ENCODE data around the gene PLCB4. TPM values are rescaled to one million over a fixed set of nuclear protein-coding genes. Genes with fewer than 3 reads are reported as not detected.

PLCB4 gene
- total and polyA plus RNA-seq, 7 donors: 0.90 to 6.7 (median 2.1) TPM

DNA sequence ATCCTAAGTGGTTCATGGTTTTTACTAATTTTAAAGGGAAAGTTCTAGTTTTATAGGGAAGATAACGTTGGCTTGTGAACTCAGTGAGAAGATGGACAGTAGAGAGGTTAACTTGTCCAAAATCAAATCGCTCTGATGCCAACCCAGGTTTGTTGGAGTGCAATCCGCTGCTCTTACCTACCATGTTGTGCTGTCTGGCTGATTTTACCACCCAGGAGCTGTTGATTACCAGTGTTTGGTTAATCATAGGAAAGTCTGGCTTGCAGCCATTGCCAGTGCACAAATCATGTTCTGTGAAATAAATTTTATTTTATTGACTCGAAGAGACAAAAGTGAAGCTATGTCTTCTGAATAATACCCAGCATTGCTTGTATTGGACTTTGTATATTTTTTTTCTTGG, 92.4 kb downstream of the PLCB4 start:
- Histone ChIP-seq H3K27ac (no peak overlapping the region), H3K4me3 (no peak overlapping the region), H3K27me3 (ENCODE audit: insufficient read depth in 3 of 3, low read length in 2 of 3) (no peaks in the 10 kb centered on the region), H3K36me3 (ENCODE audit: insufficient read depth in 1 of 2, low read depth in 1 of 2) (no peaks in the 10 kb centered on the region), H3K4me1 (peaks cover 10% of the 10 kb centered on the region), H3K9me3 (no peaks in the 10 kb centered on the region)
- WGBS, 3 donors: 43 to 74% (median 46%) methylated on average over 4 of the region's 4 CpGs
- ATAC-seq (no peak), DNase-seq (no peak)
- intact Hi-C loops (cut with DNase I): no loop called here
- TF ChIP-seq, protein P1, sequence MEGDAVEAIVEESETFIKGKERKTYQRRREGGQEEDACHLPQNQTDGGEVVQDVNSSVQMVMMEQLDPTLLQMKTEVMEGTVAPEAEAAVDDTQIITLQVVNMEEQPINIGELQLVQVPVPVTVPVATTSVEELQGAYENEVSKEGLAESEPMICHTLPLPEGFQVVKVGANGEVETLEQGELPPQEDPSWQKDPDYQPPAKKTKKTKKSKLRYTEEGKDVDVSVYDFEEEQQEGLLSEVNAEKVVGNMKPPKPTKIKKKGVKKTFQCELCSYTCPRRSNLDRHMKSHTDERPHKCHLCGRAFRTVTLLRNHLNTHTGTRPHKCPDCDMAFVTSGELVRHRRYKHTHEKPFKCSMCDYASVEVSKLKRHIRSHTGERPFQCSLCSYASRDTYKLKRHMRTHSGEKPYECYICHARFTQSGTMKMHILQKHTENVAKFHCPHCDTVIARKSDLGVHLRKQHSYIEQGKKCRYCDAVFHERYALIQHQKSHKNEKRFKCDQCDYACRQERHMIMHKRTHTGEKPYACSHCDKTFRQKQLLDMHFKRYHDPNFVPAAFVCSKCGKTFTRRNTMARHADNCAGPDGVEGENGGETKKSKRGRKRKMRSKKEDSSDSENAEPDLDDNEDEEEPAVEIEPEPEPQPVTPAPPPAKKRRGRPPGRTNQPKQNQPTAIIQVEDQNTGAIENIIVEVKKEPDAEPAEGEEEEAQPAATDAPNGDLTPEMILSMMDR (IDR thresholded peaks at IDR 0.05): no peak

DNA sequence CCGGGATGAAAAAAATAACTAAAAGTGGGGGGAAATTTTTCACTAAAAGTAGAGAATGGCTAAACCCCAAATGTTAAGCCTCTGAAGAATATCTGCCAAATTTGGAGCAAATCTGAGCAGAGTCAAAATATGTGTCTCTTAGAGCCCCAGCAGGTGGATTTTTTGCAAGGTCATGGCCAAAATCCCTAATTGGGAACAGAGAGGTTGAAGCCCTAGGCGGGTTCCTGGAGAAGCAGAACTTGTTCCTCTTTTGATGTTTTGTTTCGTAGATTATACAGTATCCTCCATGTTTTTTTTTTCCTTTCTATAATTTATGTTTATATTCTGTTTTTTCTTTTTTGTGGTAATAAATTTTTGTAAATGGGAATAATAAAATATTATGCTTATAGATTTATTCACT, 94.4 kb downstream of the PLCB4 start:
- no peaks in the 10 kb centered on the region for H3K9me3 ChIP-seq
- DNase-seq (no peak), ATAC-seq (no peak)
- H3K27ac ChIP-seq: no peak overlapping the region
- intact Hi-C loops (cut with DNase I): no loop called here
- no peaks in the 10 kb centered on the region for H3K36me3 ChIP-seq (ENCODE audit: insufficient read depth in 1 of 2, low read depth in 1 of 2)
- TF ChIP-seq, protein P1 (IDR thresholded peaks at IDR 0.05): no peak
- H3K4me1 ChIP-seq: peaks cover 10% of the 10 kb centered on the region
- H3K4me3 ChIP-seq: no peak overlapping the region
- WGBS, 3 donors: 73 to 88% (median 74%) methylated on average over 3 of the region's 3 CpGs
- no peaks in the 10 kb centered on the region for H3K27me3 ChIP-seq (ENCODE audit: insufficient read depth in 3 of 3, low read length in 2 of 3)

DNA sequence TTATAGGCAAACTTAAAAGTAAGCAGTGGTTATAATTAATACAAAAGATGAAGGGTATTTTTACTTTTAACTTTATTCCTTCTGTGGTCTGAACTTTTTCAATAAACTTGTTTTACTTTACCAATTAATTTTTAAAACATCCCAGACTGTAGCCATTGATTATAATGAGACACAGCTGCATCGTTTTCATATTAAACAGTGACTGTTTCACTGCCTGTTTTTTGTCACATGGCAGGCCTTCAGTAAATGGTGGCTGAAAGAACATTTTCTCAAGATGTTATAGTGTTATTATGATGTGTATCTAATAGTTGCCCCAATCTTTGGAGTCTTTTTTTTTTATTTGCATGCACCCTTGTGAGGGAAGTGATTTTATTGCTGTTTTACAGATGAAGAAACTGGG, 95.1 kb downstream of the PLCB4 start:
- Histone ChIP-seq H3K4me3 (no peak overlapping the region), H3K4me1 (peaks cover 10% of the 10 kb centered on the region), H3K36me3 (ENCODE audit: insufficient read depth in 1 of 2, low read depth in 1 of 2) (no peaks in the 10 kb centered on the region), H3K9me3 (no peaks in the 10 kb centered on the region), H3K27me3 (ENCODE audit: insufficient read depth in 3 of 3, low read length in 2 of 3) (no peaks in the 10 kb centered on the region), H3K27ac (no peak overlapping the region)
- DNase-seq (no peak), ATAC-seq (no peak)
- 53 to 68% (median 59%) methylated on average over 1 of the region's 1 CpG for WGBS, 3 donors
- TF ChIP-seq, protein P1 (IDR thresholded peaks at IDR 0.05): no peak
- intact Hi-C loops (cut with DNase I): no loop called here

DNA sequence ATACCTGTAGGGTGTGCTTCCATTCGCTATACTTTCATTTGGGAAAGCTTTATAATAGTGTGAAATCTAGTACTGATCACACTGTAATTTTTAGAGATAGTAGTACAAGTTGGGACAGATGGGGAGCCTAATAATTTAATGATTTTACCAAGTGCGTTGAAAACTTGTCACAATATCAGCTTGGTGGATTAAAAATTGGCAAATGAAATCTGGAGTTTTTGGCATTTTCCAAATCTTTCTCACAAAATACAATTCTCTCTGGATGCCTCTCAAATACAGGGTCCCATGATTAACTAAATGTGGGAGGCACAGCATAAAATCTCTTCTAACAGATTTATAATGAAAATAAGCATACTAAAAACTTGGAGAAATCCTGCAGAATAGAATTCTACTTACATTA, 96.4 kb downstream of the PLCB4 start:
- H3K4me1 ChIP-seq: peaks cover 10% of the 10 kb centered on the region
- no peak overlapping the region for H3K4me3 ChIP-seq
- DNase-seq: no peak
- TF ChIP-seq, protein P1 (IDR thresholded peaks at IDR 0.05): no peak
- WGBS, 3 donors: 65 to 70% (median 66%) methylated on average over 2 of the region's 2 CpGs
- no peak for ATAC-seq
- intact Hi-C loops (cut with DNase I): no loop called here
- H3K27me3 ChIP-seq (ENCODE audit: insufficient read depth in 3 of 3, low read length in 2 of 3): no peaks in the 10 kb centered on the region
- H3K36me3 ChIP-seq (ENCODE audit: insufficient read depth in 1 of 2, low read depth in 1 of 2): no peaks in the 10 kb centered on the region
- no peaks in the 10 kb centered on the region for H3K9me3 ChIP-seq
- H3K27ac ChIP-seq: no peak overlapping the region

DNA sequence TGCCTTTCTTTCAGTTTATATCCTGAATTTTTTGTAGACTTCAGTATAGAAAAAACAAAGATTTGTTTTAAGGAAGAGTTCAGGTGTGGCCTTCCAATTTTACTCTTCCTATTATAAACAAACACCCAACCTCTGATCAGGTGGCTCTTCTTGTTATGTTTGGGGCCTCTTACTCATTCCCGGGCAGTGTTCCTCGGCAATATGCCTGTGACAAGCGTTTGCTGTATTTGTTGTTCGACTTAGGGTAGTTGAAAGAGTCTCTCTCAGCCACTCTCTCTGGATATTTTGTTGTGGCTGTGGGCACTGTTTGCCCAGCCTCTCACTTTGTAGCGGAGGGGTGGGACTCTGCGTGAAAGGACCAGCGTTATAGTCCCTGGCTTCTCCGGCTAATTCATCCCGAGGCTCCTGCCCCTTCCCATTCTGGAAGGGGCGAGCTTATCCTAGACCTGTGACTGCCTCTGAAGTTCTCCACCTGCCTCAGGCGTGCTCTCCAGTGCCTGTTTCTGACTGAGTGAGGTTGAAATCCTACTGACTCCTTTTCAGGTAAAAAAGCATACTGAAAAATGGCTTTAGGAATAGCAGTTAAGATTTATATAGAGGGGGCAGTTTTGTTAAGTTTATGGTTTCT, 97.4 kb downstream of the PLCB4 start:
- H3K36me3 ChIP-seq (ENCODE audit: insufficient read depth in 1 of 2, low read depth in 1 of 2): no peaks in the 10 kb centered on the region
- H3K4me1 ChIP-seq: peaks cover 2% of the 10 kb centered on the region
- H3K27ac ChIP-seq: no peak overlapping the region
- no peaks in the 10 kb centered on the region for H3K27me3 ChIP-seq (ENCODE audit: insufficient read depth in 3 of 3, low read length in 2 of 3)
- DNase-seq (no peak), ATAC-seq (peak in 2 of 4 donors; percentile 25 to 53)
- TF ChIP-seq, protein P1 (IDR thresholded peaks at IDR 0.05): no peak
- H3K9me3 ChIP-seq: no peaks in the 10 kb centered on the region
- WGBS, 3 donors: 72 to 76% (median 76%) methylated on average over 11 of the region's 11 CpGs
- H3K4me3 ChIP-seq: no peak overlapping the region
- intact Hi-C loops (cut with DNase I): no loop called here

Measured in psoas muscle (tissue), 8 donors.